Keratinocyte (primary cell): Measurements from ENCODE around the gene HMGN4. TPM values are rescaled to one million over a fixed set of nuclear protein-coding genes. Genes with fewer than 3 reads are reported as not detected.

Source experiments
- DNase-seq: peaks from one replicate; pipeline ENCODE4 v3.0.0-alpha.2; 2011; ENCODE audit warnings: low read depth, missing footprints, low spot score
- FAIRE-seq: peaks from 2 replicates; lab custom pipeline; 2011; peaks lifted over from hg19 to GRCh38; lab: Jason Lieb, UNC
- H2AFZ ChIP-seq: 2 replicates; pipeline ENCODE4 v1.6.0; 2012; ENCODE audit warnings: low read length, control low read depth, inconsistent platforms; ENCODE audit not compliant: control insufficient read depth
- H3K27ac ChIP-seq: 2 replicates; pipeline ENCODE4 v1.5.1; 2011; ENCODE audit warnings: low read length; ENCODE audit not compliant: control insufficient read depth, insufficient read depth
- H3K27me3 ChIP-seq: 3 replicates; pipeline ENCODE4 v1.6.0; 2011; ENCODE audit warnings: low read length; ENCODE audit not compliant: control insufficient read depth, insufficient read depth; ENCODE audit errors: extremely low read depth
- H3K36me3 ChIP-seq, 2 experiments: 2 replicates in 1 of 2; 3 replicates in 1 of 2; pipeline ENCODE4 v1.5.1; 2011; ENCODE audit warnings: low read length in 2 of 2, mild to moderate bottlenecking in 1 of 2; ENCODE audit not compliant: control insufficient read depth in 2 of 2, insufficient read depth in 2 of 2; ENCODE audit errors: extremely low read depth in 1 of 2
- H3K4me1 ChIP-seq: 3 replicates; pipeline ENCODE4 v1.5.1; 2011; ENCODE audit warnings: low read length; ENCODE audit not compliant: control insufficient read depth, insufficient read depth; ENCODE audit errors: extremely low read depth
- H3K4me2 ChIP-seq: 3 replicates; pipeline ENCODE4 v1.6.0; 2011; ENCODE audit warnings: low read depth, low read length; ENCODE audit not compliant: control insufficient read depth, insufficient read depth; ENCODE audit errors: extremely low read depth
- H3K4me3 ChIP-seq, 3 experiments: fragments of 200-600 bp in 1 of 3; sonication (generic) in 1 of 3; 2 replicates in 2 of 3; 3 replicates in 1 of 3; pipeline ENCODE4 v1.5.1; 2011 to 2016; ENCODE audit warnings: low read length in 3 of 3, mild to moderate bottlenecking in 3 of 3, control low read depth in 2 of 3, inconsistent platforms in 1 of 3, low read depth in 1 of 3, mixed read lengths in 1 of 3, mixed run types in 1 of 3, moderate library complexity in 1 of 3; ENCODE audit not compliant: control insufficient read depth in 2 of 3, insufficient read depth in 2 of 3; ENCODE audit errors: extremely low read depth in 1 of 3
- H3K79me2 ChIP-seq: 2 replicates; pipeline ENCODE4 v1.6.0; 2012; ENCODE audit warnings: low read length; ENCODE audit not compliant: control insufficient read depth, insufficient read depth
- H3K9ac ChIP-seq: 3 replicates; pipeline ENCODE4 v1.6.0; 2011; ENCODE audit warnings: low read length; ENCODE audit not compliant: control insufficient read depth, insufficient read depth; ENCODE audit errors: extremely low read depth
- H3K9me1 ChIP-seq: 3 replicates; pipeline ENCODE4 v1.6.0; 2011; ENCODE audit warnings: low read length; ENCODE audit not compliant: control insufficient read depth, insufficient read depth; ENCODE audit errors: extremely low read depth
- H3K9me3 ChIP-seq: 2 replicates; pipeline ENCODE4 v1.5.1; 2012; ENCODE audit warnings: low read depth, low read length; ENCODE audit not compliant: control insufficient read depth
- H4K20me1 ChIP-seq: 3 replicates; pipeline ENCODE4 v1.6.0; 2011; ENCODE audit warnings: low read length; ENCODE audit not compliant: control insufficient read depth, insufficient read depth; ENCODE audit errors: extremely low read depth
- EZH2 ChIP-seq: IDR thresholded peaks from one replicate; pipeline ENCODE4 v1.6.1; 2012; ENCODE audit warnings: inconsistent platforms, mild to moderate bottlenecking, low read length, moderate library complexity
- dilution Hi-C: fragments of 300-500 bp; cut with MboI; formaldehyde crosslinking; loops from one replicate; pipeline ENCODE4 v1.7.0; 2020; ENCODE audit warnings: low sequenced_read_pairs; ENCODE audit not compliant: extremely low pct_ligation_motif_present
- polyA plus RNA-seq, 5 experiments: library from polyadenylated mRNA; depleted of rRNA in 3 of 5; stranded (reverse) in 3 of 5; stranded (forward) in 1 of 5; unstranded in 1 of 5; fragments of >200 nt; gene quantifications; 1 replicate in 1 of 5; 2 replicates in 3 of 5; 3 replicates in 1 of 5; pipeline versions ENCODE4 v1.2.1 to v1.2.3, GENCODE V29; 2011 to 2012; ENCODE audit warnings: missing spikeins in 2 of 5, low read depth in 1 of 5, low replicate concordance in 1 of 5
- TF ChIP-seq, protein P1 (sequence below), 3 experiments: IDR thresholded peaks in 1 of 3; conservative IDR thresholded peaks in 1 of 3; optimal IDR thresholded peaks in 1 of 3; 2 replicates in 2 of 3; 3 replicates in 1 of 3; pipeline versions ENCODE3 to v1.5.1; 2011; ENCODE audit warnings: low read length in 3 of 3, mild to moderate bottlenecking in 3 of 3, moderate library complexity in 2 of 3, control low read depth in 1 of 3, inconsistent platforms in 1 of 3; ENCODE audit not compliant: insufficient read depth in 2 of 3; ENCODE audit errors: extremely low read depth in 1 of 3

HMGN4 gene
- polyA plus RNA-seq, 1 donor (not counting 4 experiments of a cell fraction or from before 2014, with no cell fraction given): 62.6 TPM

DNA sequence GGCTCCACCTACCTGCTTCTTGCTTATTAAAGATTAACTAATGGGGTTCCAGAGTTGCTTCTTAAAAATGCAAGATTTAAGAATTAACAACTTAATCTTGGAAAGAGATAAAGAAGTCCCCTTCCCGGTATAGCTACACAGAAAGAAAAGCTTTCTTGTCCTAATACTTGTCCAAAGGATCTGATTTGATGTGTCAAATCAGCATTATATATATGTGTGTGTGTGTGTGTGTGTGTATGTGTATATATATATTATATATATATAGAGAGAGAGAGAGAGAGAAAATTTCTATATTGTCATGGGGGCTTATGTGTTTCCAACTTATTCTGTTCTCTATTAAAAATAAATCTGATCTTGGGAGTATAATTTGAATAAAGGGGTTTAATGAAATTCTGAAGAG, 4.6 kb upstream of the HMGN4 start:
- Histone ChIP-seq H3K9me1 (no peaks in the 10 kb centered on the region), H3K79me2 (peaks cover 1% of the 10 kb centered on the region), H2AFZ (peak overlapping the region; percentile 95), H3K36me3 (no peaks in the 10 kb centered on the region), H3K27ac (peak overlapping the region; percentile 44), H3K27me3 (no peaks in the 10 kb centered on the region), H3K4me2 (peak overlapping the region; percentile 89), H3K9me3 (no peaks in the 10 kb centered on the region), H3K9ac (peak overlapping the region; percentile 77), H3K4me1 (peaks cover 14% of the 10 kb centered on the region), H4K20me1 (no peaks in the 10 kb centered on the region), H3K4me3 (peak overlapping the region; percentile 45 to 100 (median 85))
- FAIRE-seq (no peak), DNase-seq (no peak)
- TF ChIP-seq EZH2: no peak
- dilution Hi-C loops: loop anchor here (25.0 kb wide), 1 partner anchor 196 kb away; no protein-coding TSS in a partner anchor

DNA sequence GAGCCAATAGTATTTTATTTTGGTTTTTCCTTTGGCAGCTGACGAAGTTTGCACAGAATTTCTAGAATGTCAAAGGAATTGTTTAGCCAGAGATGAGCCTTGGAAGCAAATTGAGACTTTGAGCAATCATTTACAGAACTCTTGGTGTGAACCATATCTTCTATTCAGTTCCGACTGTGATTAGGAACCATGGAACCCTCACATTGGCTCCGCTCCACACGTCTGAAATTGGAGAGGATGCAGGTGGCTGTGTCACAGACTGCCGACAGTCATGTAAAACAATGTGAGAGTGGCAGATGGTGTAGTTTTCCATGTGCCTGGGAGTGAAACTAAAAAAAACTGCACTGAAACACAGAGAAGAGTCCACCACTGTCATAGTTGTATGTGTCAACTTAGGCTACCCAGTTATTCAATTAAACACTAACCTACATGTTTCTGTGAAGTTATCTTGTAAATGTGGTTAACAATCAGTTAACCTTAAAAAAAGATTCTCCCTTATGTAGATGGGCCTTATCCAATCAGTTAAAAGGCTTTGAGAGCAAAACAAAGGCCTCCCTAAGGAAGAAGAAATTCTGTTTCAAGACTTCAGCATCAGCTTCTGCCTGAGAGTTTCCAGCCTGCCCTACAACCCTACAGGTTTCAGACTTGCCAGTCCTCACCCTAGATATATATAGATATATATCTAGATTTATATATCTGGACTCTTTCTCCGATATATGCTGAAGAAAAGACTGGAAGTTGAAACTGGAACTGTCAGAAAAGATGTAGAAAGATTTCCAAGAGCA, 3.3 kb upstream of the HMGN4 start:
- H2AFZ ChIP-seq: no peak overlapping the region
- peaks cover 14% of the 10 kb centered on the region for H3K79me2 ChIP-seq
- H3K4me3 ChIP-seq: no peak overlapping the region
- dilution Hi-C loops: loop anchor here (25.0 kb wide), 1 partner anchor 198 kb away; no protein-coding TSS in a partner anchor
- peaks cover 18% of the 10 kb centered on the region for H3K4me1 ChIP-seq
- H3K27me3 ChIP-seq: no peaks in the 10 kb centered on the region
- TF ChIP-seq, protein P1, sequence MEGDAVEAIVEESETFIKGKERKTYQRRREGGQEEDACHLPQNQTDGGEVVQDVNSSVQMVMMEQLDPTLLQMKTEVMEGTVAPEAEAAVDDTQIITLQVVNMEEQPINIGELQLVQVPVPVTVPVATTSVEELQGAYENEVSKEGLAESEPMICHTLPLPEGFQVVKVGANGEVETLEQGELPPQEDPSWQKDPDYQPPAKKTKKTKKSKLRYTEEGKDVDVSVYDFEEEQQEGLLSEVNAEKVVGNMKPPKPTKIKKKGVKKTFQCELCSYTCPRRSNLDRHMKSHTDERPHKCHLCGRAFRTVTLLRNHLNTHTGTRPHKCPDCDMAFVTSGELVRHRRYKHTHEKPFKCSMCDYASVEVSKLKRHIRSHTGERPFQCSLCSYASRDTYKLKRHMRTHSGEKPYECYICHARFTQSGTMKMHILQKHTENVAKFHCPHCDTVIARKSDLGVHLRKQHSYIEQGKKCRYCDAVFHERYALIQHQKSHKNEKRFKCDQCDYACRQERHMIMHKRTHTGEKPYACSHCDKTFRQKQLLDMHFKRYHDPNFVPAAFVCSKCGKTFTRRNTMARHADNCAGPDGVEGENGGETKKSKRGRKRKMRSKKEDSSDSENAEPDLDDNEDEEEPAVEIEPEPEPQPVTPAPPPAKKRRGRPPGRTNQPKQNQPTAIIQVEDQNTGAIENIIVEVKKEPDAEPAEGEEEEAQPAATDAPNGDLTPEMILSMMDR (optimal IDR thresholded peaks at IDR 0.05 in 1 of 3, IDR thresholded peaks at IDR 0.05 in 1 of 3, conservative IDR thresholded peaks at IDR 0.05 in 1 of 3; ENCODE audit: extremely low read depth in 1 of 3, insufficient read depth in 2 of 3, low read length in 3 of 3): no peak
- DNase-seq: no peak
- no peak for FAIRE-seq
- no peaks in the 10 kb centered on the region for H3K9me1 ChIP-seq
- H3K9ac ChIP-seq: no peak overlapping the region
- no peak overlapping the region for H3K4me2 ChIP-seq
- H3K36me3 ChIP-seq: no peaks in the 10 kb centered on the region
- H3K9me3 ChIP-seq: no peaks in the 10 kb centered on the region
- no peaks in the 10 kb centered on the region for H4K20me1 ChIP-seq
- H3K27ac ChIP-seq: no peak overlapping the region
